ENCODE data around the gene ASTL. TPM values are rescaled to one million over a fixed set of nuclear protein-coding genes. Genes with fewer than 3 reads are reported as not detected.

ASTL gene
- total and polyA plus RNA-seq, 2 donors (not counting 3 experiments of a cell fraction or from before 2014, with no cell fraction given): not detected

DNA sequence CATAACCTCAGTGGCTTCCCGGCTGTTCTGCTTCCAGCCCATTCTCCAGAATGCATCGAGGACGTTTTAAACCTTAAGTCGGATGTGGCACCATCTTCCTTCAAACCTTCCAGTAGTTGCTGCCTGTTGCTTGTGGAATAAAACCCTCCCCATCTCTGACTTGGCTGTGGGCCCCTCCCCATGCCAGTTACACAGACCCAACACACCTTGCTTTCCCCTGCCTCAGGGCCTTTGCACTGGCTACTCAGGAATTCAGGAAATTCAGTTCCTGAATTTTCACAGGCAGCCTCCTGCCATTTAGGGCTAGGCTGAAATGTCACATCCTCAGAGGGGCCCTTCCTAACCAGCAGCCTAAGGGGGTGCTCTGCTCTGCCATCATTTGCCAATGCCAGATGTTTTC, 16.9 kb downstream of the ASTL start:
- no peak overlapping the region for H3K9ac ChIP-seq (replicated peaks; ENCODE audit: extremely low read depth, insufficient read depth, low read length)
- no peaks in the 10 kb centered on the region for H3K9me1 ChIP-seq (replicated peaks; ENCODE audit: control insufficient read depth, extremely low read depth, insufficient read depth, low read length)
- FAIRE-seq (no peak), DNase-seq (ENCODE audit: low read depth, low spot score) (no peak)
- no peak overlapping the region for H3K27ac ChIP-seq (ENCODE audit: insufficient read depth, low read depth, low read length)
- no TSS peak for BruUV-seq (replicated peaks)
- intact Hi-C loops (cut with micrococcal nuclease) (no loop called here), dilution Hi-C loops (cut with MboI; ENCODE audit: extremely low pct_ligation_motif_present, low sequenced_read_pairs) (no loop called here)
- H3K4me1 ChIP-seq (ENCODE audit: control insufficient read depth, extremely low read depth, insufficient read depth, low read length): no peaks in the 10 kb centered on the region
- ChIA-PET CTCF (interaction anchor here (1.5 kb wide), 1 partner anchor 53 kb away, joined by 4 read pairs; no protein-coding TSS in a partner anchor), POLR2A (no interaction called here)
- H2AFZ ChIP-seq (ENCODE audit: low read depth, low read length): no peak overlapping the region
- no peak overlapping the region for H3K4me3 ChIP-seq (replicated peaks in 1 of 3; ENCODE audit: insufficient read depth in 1 of 3, low read depth in 1 of 3, low read length in 3 of 3)
- H3K79me2 ChIP-seq (ENCODE audit: control insufficient read depth, insufficient read depth, low read length): no peaks in the 10 kb centered on the region
- H3K36me3 ChIP-seq (ENCODE audit: control insufficient read depth in 2 of 2, extremely low read depth in 1 of 2, insufficient read depth in 2 of 2, low read length in 2 of 2): no peaks in the 10 kb centered on the region
- H3K4me2 ChIP-seq (ENCODE audit: insufficient read depth, low read length): no peak overlapping the region
- no peaks in the 10 kb centered on the region for H4K20me1 ChIP-seq (replicated peaks; ENCODE audit: control insufficient read depth, extremely low read depth, insufficient read depth, low read length)
- peaks cover 0 to 4% of the 10 kb centered on the region in 2 experiments for H3K27me3 ChIP-seq (ENCODE audit: control insufficient read depth in 2 of 2, insufficient read depth in 2 of 2, low read length in 2 of 2)
- TF ChIP-seq FOS (IDR thresholded peaks at IDR 0.05; ENCODE audit: borderline replicate concordance, insufficient read depth, low read length): no peak
- no peak for TF ChIP-seq JUN (IDR thresholded peaks at IDR 0.05; ENCODE audit: borderline replicate concordance, insufficient read depth, insufficient read length, low read depth)
- TF ChIP-seq, protein P1, sequence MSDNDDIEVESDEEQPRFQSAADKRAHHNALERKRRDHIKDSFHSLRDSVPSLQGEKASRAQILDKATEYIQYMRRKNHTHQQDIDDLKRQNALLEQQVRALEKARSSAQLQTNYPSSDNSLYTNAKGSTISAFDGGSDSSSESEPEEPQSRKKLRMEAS (IDR thresholded peaks at IDR 0.05; ENCODE audit: insufficient read depth, insufficient read length): no peak
- TF ChIP-seq EZH2 (IDR thresholded peaks at IDR 0.05; ENCODE audit: borderline replicate concordance, low read depth, low read length, severe bottlenecking): no peak
- TF ChIP-seq, protein P2, sequence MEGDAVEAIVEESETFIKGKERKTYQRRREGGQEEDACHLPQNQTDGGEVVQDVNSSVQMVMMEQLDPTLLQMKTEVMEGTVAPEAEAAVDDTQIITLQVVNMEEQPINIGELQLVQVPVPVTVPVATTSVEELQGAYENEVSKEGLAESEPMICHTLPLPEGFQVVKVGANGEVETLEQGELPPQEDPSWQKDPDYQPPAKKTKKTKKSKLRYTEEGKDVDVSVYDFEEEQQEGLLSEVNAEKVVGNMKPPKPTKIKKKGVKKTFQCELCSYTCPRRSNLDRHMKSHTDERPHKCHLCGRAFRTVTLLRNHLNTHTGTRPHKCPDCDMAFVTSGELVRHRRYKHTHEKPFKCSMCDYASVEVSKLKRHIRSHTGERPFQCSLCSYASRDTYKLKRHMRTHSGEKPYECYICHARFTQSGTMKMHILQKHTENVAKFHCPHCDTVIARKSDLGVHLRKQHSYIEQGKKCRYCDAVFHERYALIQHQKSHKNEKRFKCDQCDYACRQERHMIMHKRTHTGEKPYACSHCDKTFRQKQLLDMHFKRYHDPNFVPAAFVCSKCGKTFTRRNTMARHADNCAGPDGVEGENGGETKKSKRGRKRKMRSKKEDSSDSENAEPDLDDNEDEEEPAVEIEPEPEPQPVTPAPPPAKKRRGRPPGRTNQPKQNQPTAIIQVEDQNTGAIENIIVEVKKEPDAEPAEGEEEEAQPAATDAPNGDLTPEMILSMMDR (IDR thresholded peaks at IDR 0.05; ENCODE audit: extremely low read depth in 1 of 2, insufficient read depth in 1 of 2, low read depth in 1 of 2, low read length in 2 of 2): no peak
- TF ChIP-seq MYC (IDR thresholded peaks at IDR 0.05; ENCODE audit: low read depth, low read length): no peak
- no peak for TF ChIP-seq POLR2A (IDR thresholded peaks at IDR 0.05; ENCODE audit: low read depth, low read length)
- TF ChIP-seq POLR2AphosphoS5 (IDR thresholded peaks at IDR 0.05; ENCODE audit: insufficient read depth, low read depth, low read length): no peak
- TF ChIP-seq GATA2 (IDR thresholded peaks at IDR 0.05; ENCODE audit: insufficient read depth, insufficient read length, low read depth, low read length): no peak
- H3K9me3 ChIP-seq (replicated peaks; ENCODE audit: control insufficient read depth, insufficient read depth, low read length): no peaks in the 10 kb centered on the region

Data from endothelial cell of umbilical vein (primary cell).